Keratinocyte (primary cell): ENCODE measurements around the gene STPG4. TPM values are rescaled to one million over a fixed set of nuclear protein-coding genes. Genes with fewer than 3 reads are reported as not detected.
"Not testable (repeated sequence)": the region's sequence is repeated elsewhere in the genome, so short reads cannot be mapped to it uniquely, and the experiment has no call there.

ENCODE experiments used
- DNase-seq: peaks from one replicate; pipeline ENCODE4 v3.0.0-alpha.2; 2011; ENCODE audit warnings: low read depth, missing footprints, low spot score
- FAIRE-seq: peaks from 2 replicates; lab custom pipeline; 2011; peaks lifted over from hg19 to GRCh38; lab: Jason Lieb, UNC
- H2AFZ ChIP-seq: 2 replicates; pipeline ENCODE4 v1.6.0; 2012; ENCODE audit warnings: low read length, control low read depth, inconsistent platforms; ENCODE audit not compliant: control insufficient read depth
- H3K27ac ChIP-seq: 2 replicates; pipeline ENCODE4 v1.5.1; 2011; ENCODE audit warnings: low read length; ENCODE audit not compliant: control insufficient read depth, insufficient read depth
- H3K27me3 ChIP-seq: 3 replicates; pipeline ENCODE4 v1.6.0; 2011; ENCODE audit warnings: low read length; ENCODE audit not compliant: control insufficient read depth, insufficient read depth; ENCODE audit errors: extremely low read depth
- H3K36me3 ChIP-seq, 2 experiments: 2 replicates in 1 of 2; 3 replicates in 1 of 2; pipeline ENCODE4 v1.5.1; 2011; ENCODE audit warnings: low read length in 2 of 2, mild to moderate bottlenecking in 1 of 2; ENCODE audit not compliant: control insufficient read depth in 2 of 2, insufficient read depth in 2 of 2; ENCODE audit errors: extremely low read depth in 1 of 2
- H3K4me1 ChIP-seq: 3 replicates; pipeline ENCODE4 v1.5.1; 2011; ENCODE audit warnings: low read length; ENCODE audit not compliant: control insufficient read depth, insufficient read depth; ENCODE audit errors: extremely low read depth
- H3K4me2 ChIP-seq: 3 replicates; pipeline ENCODE4 v1.6.0; 2011; ENCODE audit warnings: low read depth, low read length; ENCODE audit not compliant: control insufficient read depth, insufficient read depth; ENCODE audit errors: extremely low read depth
- H3K4me3 ChIP-seq, 3 experiments: fragments of 200-600 bp in 1 of 3; sonication (generic) in 1 of 3; 2 replicates in 2 of 3; 3 replicates in 1 of 3; pipeline ENCODE4 v1.5.1; 2011 to 2016; ENCODE audit warnings: low read length in 3 of 3, mild to moderate bottlenecking in 3 of 3, control low read depth in 2 of 3, inconsistent platforms in 1 of 3, low read depth in 1 of 3, mixed read lengths in 1 of 3, mixed run types in 1 of 3, moderate library complexity in 1 of 3; ENCODE audit not compliant: control insufficient read depth in 2 of 3, insufficient read depth in 2 of 3; ENCODE audit errors: extremely low read depth in 1 of 3
- H3K79me2 ChIP-seq: 2 replicates; pipeline ENCODE4 v1.6.0; 2012; ENCODE audit warnings: low read length; ENCODE audit not compliant: control insufficient read depth, insufficient read depth
- H3K9ac ChIP-seq: 3 replicates; pipeline ENCODE4 v1.6.0; 2011; ENCODE audit warnings: low read length; ENCODE audit not compliant: control insufficient read depth, insufficient read depth; ENCODE audit errors: extremely low read depth
- H3K9me1 ChIP-seq: 3 replicates; pipeline ENCODE4 v1.6.0; 2011; ENCODE audit warnings: low read length; ENCODE audit not compliant: control insufficient read depth, insufficient read depth; ENCODE audit errors: extremely low read depth
- H3K9me3 ChIP-seq: 2 replicates; pipeline ENCODE4 v1.5.1; 2012; ENCODE audit warnings: low read depth, low read length; ENCODE audit not compliant: control insufficient read depth
- H4K20me1 ChIP-seq: 3 replicates; pipeline ENCODE4 v1.6.0; 2011; ENCODE audit warnings: low read length; ENCODE audit not compliant: control insufficient read depth, insufficient read depth; ENCODE audit errors: extremely low read depth
- EZH2 ChIP-seq: IDR thresholded peaks from one replicate; pipeline ENCODE4 v1.6.1; 2012; ENCODE audit warnings: inconsistent platforms, mild to moderate bottlenecking, low read length, moderate library complexity
- dilution Hi-C: fragments of 300-500 bp; cut with MboI; formaldehyde crosslinking; loops from one replicate; pipeline ENCODE4 v1.7.0; 2020; ENCODE audit warnings: low sequenced_read_pairs; ENCODE audit not compliant: extremely low pct_ligation_motif_present
- polyA plus RNA-seq, 5 experiments: library from polyadenylated mRNA; depleted of rRNA in 3 of 5; stranded (reverse) in 3 of 5; stranded (forward) in 1 of 5; unstranded in 1 of 5; fragments of >200 nt; gene quantifications; 1 replicate in 1 of 5; 2 replicates in 3 of 5; 3 replicates in 1 of 5; pipeline versions ENCODE4 v1.2.1 to v1.2.3, GENCODE V29; 2011 to 2012; ENCODE audit warnings: missing spikeins in 2 of 5, low read depth in 1 of 5, low replicate concordance in 1 of 5
- TF ChIP-seq, protein P1 (sequence below), 3 experiments: IDR thresholded peaks in 1 of 3; conservative IDR thresholded peaks in 1 of 3; optimal IDR thresholded peaks in 1 of 3; 2 replicates in 2 of 3; 3 replicates in 1 of 3; pipeline versions ENCODE3 to v1.5.1; 2011; ENCODE audit warnings: low read length in 3 of 3, mild to moderate bottlenecking in 3 of 3, moderate library complexity in 2 of 3, control low read depth in 1 of 3, inconsistent platforms in 1 of 3; ENCODE audit not compliant: insufficient read depth in 2 of 3; ENCODE audit errors: extremely low read depth in 1 of 3

STPG4 gene
- polyA plus RNA-seq, 1 donor (not counting 4 experiments of a cell fraction or from before 2014, with no cell fraction given): 0.26 TPM

- H3K27ac ChIP-seq, H3K36me3 ChIP-seq, H3K9me3 ChIP-seq, H4K20me1 ChIP-seq, H3K4me3 ChIP-seq, H3K4me2 ChIP-seq, FAIRE-seq, H3K79me2 ChIP-seq, H3K4me1 ChIP-seq, dilution Hi-C loops, H3K9ac ChIP-seq, H2AFZ ChIP-seq, H3K9me1 ChIP-seq, H3K27me3 ChIP-seq, DNase-seq: not testable (repeated sequence)
These were observed 55.4 kb downstream of the STPG4 start for GRCh38 chr2:47099712-47100111.

DNA sequence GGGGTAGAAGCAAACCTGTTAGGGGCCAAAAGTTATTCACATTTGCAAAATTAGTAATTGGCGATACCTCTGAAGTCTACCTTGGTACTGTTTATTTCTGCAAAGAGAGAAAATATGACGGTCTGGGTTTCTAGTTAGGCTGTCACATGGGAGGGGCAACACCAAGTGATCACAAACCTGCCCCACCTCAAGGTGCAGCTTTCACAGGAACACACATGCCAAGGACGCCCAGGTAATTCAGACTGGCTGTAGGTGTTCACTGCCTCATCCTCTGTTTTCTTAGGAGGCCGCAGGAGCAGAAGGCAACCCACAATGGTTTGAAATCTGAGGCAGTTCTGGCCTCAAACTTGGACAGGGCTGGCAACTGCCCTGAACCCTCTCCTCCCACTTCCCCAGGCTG is 56.2 kb downstream of the STPG4 start:
- no peak overlapping the region for H3K9ac ChIP-seq
- no peaks in the 10 kb centered on the region for H3K36me3 ChIP-seq
- no peak overlapping the region for H2AFZ ChIP-seq
- H3K9me1 ChIP-seq: no peaks in the 10 kb centered on the region
- H3K79me2 ChIP-seq: no peaks in the 10 kb centered on the region
- H3K4me1 ChIP-seq: no peaks in the 10 kb centered on the region
- no peak overlapping the region for H3K4me3 ChIP-seq
- no peak for TF ChIP-seq EZH2
- TF ChIP-seq, protein P1, sequence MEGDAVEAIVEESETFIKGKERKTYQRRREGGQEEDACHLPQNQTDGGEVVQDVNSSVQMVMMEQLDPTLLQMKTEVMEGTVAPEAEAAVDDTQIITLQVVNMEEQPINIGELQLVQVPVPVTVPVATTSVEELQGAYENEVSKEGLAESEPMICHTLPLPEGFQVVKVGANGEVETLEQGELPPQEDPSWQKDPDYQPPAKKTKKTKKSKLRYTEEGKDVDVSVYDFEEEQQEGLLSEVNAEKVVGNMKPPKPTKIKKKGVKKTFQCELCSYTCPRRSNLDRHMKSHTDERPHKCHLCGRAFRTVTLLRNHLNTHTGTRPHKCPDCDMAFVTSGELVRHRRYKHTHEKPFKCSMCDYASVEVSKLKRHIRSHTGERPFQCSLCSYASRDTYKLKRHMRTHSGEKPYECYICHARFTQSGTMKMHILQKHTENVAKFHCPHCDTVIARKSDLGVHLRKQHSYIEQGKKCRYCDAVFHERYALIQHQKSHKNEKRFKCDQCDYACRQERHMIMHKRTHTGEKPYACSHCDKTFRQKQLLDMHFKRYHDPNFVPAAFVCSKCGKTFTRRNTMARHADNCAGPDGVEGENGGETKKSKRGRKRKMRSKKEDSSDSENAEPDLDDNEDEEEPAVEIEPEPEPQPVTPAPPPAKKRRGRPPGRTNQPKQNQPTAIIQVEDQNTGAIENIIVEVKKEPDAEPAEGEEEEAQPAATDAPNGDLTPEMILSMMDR (optimal IDR thresholded peaks at IDR 0.05 in 1 of 3, IDR thresholded peaks at IDR 0.05 in 1 of 3, conservative IDR thresholded peaks at IDR 0.05 in 1 of 3; ENCODE audit: extremely low read depth in 1 of 3, insufficient read depth in 2 of 3, low read length in 3 of 3): no peak
- FAIRE-seq: no peak
- H3K27ac ChIP-seq: no peak overlapping the region
- DNase-seq: no peak
- no peak overlapping the region for H3K4me2 ChIP-seq
- no peaks in the 10 kb centered on the region for H3K27me3 ChIP-seq
- dilution Hi-C loops: no loop called here
- H4K20me1 ChIP-seq: no peaks in the 10 kb centered on the region
- H3K9me3 ChIP-seq: no peaks in the 10 kb centered on the region

DNA sequence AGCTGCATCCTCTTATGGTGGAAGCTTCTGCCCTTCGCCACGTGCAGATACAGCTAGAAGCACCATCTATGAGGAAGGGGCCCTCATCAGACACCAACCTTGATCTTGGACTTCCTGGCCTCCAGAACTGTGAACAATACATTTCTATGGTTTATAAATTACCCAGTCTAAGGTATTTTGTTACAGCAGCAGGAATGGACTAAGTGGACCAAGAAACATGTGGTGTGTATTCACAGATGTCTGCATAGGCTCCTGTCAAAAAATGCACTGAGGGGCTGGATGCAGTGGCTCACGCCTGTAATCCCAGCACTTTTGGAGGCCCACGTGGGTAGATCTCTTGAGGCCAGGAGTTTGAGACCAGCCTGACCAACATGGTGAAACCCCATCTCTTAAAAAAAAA is 57.5 kb downstream of the STPG4 start:
- TF ChIP-seq EZH2: no peak
- TF ChIP-seq, protein P1 (optimal IDR thresholded peaks at IDR 0.05 in 1 of 3, IDR thresholded peaks at IDR 0.05 in 1 of 3, conservative IDR thresholded peaks at IDR 0.05 in 1 of 3; ENCODE audit: extremely low read depth in 1 of 3, insufficient read depth in 2 of 3, low read length in 3 of 3): no peak
- Histone ChIP-seq H3K9me1 (no peaks in the 10 kb centered on the region), H3K4me2 (no peak overlapping the region), H3K27me3 (no peaks in the 10 kb centered on the region), H3K79me2 (no peaks in the 10 kb centered on the region), H4K20me1 (no peaks in the 10 kb centered on the region), H3K36me3 (no peaks in the 10 kb centered on the region), H3K4me3 (no peak overlapping the region), H3K9me3 (no peaks in the 10 kb centered on the region), H2AFZ (no peak overlapping the region), H3K9ac (no peak overlapping the region), H3K4me1 (no peaks in the 10 kb centered on the region), H3K27ac (no peak overlapping the region)
- dilution Hi-C loops: no loop called here
- FAIRE-seq (no peak), DNase-seq (no peak)
